Activated CD8-positive, alpha-beta memory T cell treated with anti-CD3 and anti-CD28 coated beads for 36 hours (primary cell): ENCODE results near the gene GID8. TPM values are rescaled to one million over a fixed set of nuclear protein-coding genes. Genes with fewer than 3 reads are reported as not detected.

Experiments
- CTCF ChIA-PET: fragments of 350-600 bp; sonication (Branson Sonifier 250); formaldehyde crosslinking; loops from one replicate; lab custom pipeline; 2021; ENCODE audit warnings: antibody characterized with exemption; lab: Charles Lee
- POLR2A ChIA-PET: fragments of 350-600 bp; sonication (Branson Sonifier 250); formaldehyde crosslinking; loops from one replicate; lab custom pipeline; 2021; ENCODE audit warnings: antibody characterized with exemption; lab: Charles Lee
- total RNA-seq, 2 experiments: library from RNA; stranded (reverse); gene quantifications; one replicate each; pipeline ENCODE4 v1.2.3, GENCODE V29; 2021

Gene GID8
- total RNA-seq, result 10 to 100 TPM; 44.2 to 45.2 TPM

DNA sequence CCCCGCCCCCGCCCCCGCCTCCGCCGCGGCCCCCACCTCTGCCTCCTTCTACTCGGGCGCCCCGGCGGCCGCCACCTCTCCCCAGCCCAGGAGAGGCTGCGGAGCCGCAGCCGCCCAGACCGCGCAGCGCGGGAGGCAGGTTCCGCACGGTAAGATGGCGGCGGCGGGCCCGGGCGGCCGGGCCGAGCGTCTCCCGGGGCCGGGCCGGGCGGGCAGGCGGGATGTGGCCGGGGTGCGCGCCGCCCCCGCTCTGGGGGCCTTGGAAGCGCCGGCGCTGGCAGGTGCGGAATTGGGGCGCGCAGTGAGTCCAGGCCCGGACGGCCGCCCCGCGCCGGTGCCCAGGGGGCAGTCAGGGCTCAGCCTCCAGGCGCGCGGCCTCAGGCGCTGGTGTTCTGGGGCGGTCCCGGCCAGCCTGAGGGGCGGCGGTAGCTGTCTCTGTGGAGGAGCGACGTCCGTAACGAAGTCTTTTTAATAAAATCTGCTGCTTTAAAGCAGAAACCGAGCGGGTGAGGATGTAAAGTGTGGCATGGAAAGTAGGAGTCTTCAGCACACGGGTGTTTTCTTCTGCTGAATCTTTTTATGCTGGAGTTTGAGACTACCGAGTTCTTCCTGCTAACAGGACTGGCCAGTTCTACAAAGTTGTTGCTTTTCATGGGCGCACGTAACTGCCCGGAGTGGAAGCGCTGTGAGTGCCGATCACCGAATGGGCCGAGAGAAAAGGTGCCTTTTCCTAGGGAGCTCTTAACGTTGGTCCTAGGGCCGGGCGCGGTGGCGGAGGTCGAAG, at the start of gene GID8:
TSS of gene GID8 (plus strand) at position 43 of the 784 bp plus-strand sequence. CDS start 3,356 bp downstream, outside the sequence.
- CTCF ChIA-PET, result interaction anchor here (0.6 to 2.9 kb wide), 6 partner anchors 11 to 37 kb away, joined by 3 to 12 read pairs (median 6); partner anchors contain the start of gene DIDO1
- POLR2A ChIA-PET, result interaction anchor here (0.7 to 4.6 kb wide), 3 partner anchors 11 to 287 kb away, joined by 3 to 31 read pairs (median 16); partner anchors contain the start of genes DIDO1 and SLC17A9

GRCh38 chr20:62888406-62888805, 49.5 kb upstream of the GID8 start:
- ChIA-PET CTCF (no interaction called here), POLR2A (no interaction called here)

- CTCF ChIA-PET, result no interaction called here
- POLR2A ChIA-PET, result no interaction called here
These were observed 49.0 kb upstream of the GID8 start for GRCh38 chr20:62888910-62889309.

DNA sequence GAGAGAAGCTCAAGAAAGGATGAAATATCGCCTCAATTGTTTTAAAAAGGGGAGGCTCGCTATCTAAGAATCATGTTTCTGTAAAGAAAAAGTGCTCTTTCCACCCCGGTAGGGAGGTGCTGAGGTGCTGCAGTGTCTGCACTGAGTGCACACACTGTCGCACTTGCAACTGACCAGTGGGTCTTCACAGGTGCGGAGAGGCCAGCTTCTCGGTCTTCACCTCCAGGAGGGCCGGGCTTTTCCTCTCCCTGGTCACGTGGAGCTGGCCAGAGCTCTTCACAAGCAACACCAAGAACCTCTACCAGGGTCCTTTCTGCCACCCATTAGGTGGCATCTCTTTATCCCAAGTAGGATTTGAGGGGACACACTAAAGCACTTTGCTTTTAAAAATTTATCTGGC, 48.5 kb upstream of the GID8 start:
- ChIA-PET POLR2A (no interaction called here), CTCF (interaction anchor here (1.9 kb wide), 1 partner anchor 120 kb away, joined by 4 read pairs; no protein-coding TSS in a partner anchor)

- POLR2A ChIA-PET, result no interaction called here
- CTCF ChIA-PET, result interaction anchor here (1.9 kb wide), 1 partner anchor 119 kb away, joined by 4 read pairs; no protein-coding TSS in a partner anchor
These were observed 48.1 kb upstream of the GID8 start for GRCh38 chr20:62889871-62890270.

DNA sequence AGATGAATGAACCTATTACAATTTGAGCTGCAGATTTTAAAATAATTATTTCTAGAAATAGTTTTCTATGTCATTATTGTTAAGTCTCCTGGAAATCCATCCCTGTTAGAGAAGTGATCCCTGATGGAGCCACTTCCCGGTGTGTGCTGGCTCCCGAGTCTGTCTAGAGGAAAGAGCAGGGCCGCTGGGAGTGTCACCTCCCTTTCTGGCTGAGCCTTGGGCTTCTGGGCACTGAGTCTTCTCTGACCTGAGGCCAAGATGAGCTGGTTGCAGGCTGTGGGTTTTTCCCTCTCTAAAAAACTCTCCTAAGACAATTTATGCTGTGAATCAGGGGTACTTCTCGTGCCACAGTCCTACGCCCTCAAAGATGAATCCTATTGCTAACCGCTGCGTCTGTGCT, 47.5 kb upstream of the GID8 start:
- CTCF ChIA-PET, result interaction anchor here (1.9 kb wide), 1 partner anchor 119 kb away, joined by 4 read pairs; no protein-coding TSS in a partner anchor
- POLR2A ChIA-PET, result no interaction called here

DNA sequence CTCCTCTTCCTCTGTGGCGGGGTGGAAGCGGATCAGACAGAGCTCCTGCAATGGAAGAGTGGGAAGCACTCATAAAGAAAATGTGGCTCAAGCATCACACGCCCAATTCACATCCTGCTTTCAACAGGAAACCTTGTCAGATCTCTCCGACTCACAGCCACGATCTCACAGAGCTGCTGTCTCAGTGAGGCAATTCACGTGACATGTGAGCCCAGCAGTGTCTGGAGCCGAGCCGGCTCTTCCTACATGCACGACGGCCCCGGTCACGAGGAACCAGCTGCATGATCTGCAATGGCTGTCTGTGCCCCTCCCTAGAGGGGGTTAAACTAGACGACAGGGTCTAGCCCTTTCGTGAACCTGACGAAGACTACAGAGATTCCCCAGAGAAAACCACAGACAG, 46.8 kb upstream of the GID8 start:
- POLR2A ChIA-PET, result no interaction called here
- CTCF ChIA-PET, result interaction anchor here (1.9 kb wide), 1 partner anchor 118 kb away, joined by 4 read pairs; no protein-coding TSS in a partner anchor

GRCh38 chr20:62892348-62893304, 45.3 kb upstream of the GID8 start:
- ChIA-PET CTCF (interaction anchor here (0.5 kb wide), 1 partner anchor 48 kb away, joined by 3 read pairs; no protein-coding TSS in a partner anchor), POLR2A (no interaction called here)

- ChIA-PET POLR2A (no interaction called here), CTCF (no interaction called here)
These were observed 44.2 kb upstream of the GID8 start for GRCh38 chr20:62893700-62894099.

DNA sequence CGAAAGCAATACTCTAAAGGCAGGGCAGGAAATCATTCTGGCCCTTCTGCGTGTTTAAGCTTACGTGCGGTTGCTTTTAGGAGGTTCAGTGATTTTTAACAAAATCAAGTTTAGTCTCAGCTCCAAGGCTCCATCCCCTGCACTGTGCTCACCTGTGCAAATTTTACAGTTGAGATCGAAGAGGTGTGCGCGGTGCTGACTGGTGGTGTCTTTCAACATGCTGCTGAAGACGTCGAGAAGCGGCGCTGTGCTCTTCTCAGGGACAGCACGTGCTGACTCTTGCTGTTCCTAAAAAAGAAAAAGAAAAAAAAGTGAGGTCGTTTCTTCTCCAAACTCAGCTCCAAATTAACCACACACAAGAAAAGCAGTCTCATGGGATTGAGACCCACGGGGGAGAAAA, 43.7 kb upstream of the GID8 start:
- ChIA-PET CTCF (interaction anchor here (1.5 kb wide), 1 partner anchor 13 kb away, joined by 5 read pairs; no protein-coding TSS in a partner anchor), POLR2A (no interaction called here)

GRCh38 chr20:62895539-62895938, 42.4 kb upstream of the GID8 start:
- ChIA-PET POLR2A (no interaction called here), CTCF (interaction anchor here (1.5 kb wide), 1 partner anchor 12 kb away, joined by 5 read pairs; no protein-coding TSS in a partner anchor)

- CTCF ChIA-PET, result no interaction called here
- POLR2A ChIA-PET, result no interaction called here
These were observed 41.4 kb upstream of the GID8 start for GRCh38 chr20:62896526-62896925.

DNA sequence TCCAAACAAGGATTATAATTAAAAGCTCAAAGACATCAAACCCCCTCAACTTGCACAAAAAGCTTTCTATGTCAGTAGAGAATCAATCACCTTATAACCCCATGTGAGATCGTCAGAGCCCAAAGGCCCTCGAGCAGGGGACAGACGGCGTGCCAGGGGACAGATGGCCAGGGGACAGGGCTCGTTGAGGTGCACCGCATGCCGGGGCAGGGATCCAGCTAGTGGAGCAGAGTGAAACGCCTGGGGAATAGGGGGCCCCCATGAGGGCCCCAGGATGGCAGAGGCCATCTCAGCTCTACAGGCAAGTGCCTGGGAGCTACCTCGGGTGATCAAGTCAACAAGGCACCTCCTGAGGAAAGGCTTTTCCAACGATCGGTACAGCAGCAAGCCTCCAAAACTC, 40.3 kb upstream of the GID8 start:
- POLR2A ChIA-PET, result no interaction called here
- CTCF ChIA-PET, result interaction anchor here (0.6 to 4.8 kb wide), 7 partner anchors 10 to 484 kb away, joined by 3 to 30 read pairs (median 3); no protein-coding TSS in a partner anchor

DNA sequence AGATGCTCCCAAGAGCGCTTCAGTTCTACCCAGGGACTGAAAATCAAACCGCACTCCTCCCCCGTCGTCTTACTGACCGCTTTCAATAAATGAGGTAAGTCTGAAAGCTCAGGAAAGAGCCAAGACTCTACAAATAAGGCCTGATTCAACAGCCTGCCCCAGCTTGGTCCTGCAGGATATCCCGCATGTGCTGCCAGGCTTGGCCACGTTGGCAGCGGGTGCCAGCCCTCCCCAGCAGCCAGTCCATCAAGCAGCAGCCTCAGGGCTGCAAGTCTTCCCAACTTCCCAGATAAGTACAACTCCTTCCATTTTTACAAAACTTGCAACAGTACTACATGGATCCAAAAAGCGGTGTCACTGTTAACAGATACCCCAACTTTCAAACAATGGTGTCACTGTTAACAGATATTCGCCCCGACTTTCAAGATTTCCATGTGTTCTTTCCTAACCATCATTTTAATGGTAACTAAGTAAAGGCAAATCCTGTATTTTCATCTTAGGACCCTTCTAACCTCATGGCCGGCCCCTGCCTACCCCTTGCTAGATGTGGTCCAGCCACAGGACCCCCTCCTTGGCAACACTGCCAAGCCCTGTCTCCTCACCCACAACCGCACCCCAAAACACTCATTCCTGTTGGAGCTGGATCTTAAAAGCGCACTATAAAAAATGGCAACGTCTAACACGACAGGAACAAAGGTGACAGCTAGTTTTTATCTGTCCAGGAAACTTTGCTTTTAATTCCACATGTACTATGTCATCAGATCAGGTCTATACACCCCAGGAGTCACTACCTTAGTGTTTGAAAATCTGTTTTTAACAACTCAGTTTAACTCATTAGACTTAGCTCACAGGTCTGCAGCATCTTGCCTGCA, 39.6 kb upstream of the GID8 start:
- ChIA-PET POLR2A (no interaction called here), CTCF (interaction anchor here (0.6 to 4.8 kb wide), 8 partner anchors 9 to 484 kb away, joined by 3 to 30 read pairs (median 4); no protein-coding TSS in a partner anchor)

DNA sequence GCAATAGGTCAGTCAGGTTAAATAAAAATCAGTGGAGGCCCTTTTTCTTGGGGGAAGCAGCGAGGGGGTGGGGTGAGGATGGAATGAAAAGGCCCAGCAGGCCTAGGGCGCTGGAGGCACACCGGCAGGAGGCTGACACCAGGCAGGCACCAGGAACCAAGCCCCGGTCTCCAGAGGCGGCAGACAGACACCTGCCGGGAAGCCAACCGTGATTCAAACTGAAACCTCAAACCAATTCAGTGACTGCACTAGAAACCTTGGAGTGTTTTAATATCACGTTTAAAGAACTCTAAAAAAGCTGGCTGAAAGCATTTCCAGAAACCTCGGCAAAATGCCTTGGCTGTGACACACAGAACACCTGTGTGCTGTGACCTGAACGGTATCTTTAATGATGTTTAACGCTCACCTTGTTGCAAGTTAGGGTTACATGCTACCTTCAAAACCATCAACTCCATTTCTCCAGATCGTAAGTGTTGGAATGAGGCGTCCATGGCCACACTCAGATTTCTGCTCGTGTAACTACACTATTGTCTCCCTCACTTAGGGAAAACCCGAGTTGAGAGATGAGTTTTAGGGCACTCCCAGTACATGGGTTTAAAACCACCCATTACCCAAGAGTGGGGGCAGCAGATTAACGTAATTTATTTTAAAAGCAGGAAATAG, 38.8 kb upstream of the GID8 start:
- CTCF ChIA-PET, result interaction anchor here (0.7 to 4.8 kb wide), 6 partner anchors 10 to 110 kb away, joined by 3 to 30 read pairs (median 4); no protein-coding TSS in a partner anchor
- POLR2A ChIA-PET, result interaction anchor here (1.0 kb wide), 1 partner anchor 27 kb away, joined by 3 read pairs; the partner anchor contains the start of gene DIDO1

GRCh38 chr20:62899633-62900051, 38.3 kb upstream of the GID8 start:
- CTCF ChIA-PET, result interaction anchor here (0.7 to 4.8 kb wide), 7 partner anchors 9 to 109 kb away, joined by 3 to 30 read pairs (median 4); no protein-coding TSS in a partner anchor
- POLR2A ChIA-PET, result interaction anchor here (1.0 kb wide), 1 partner anchor 26 kb away, joined by 3 read pairs; the partner anchor contains the start of gene DIDO1

- POLR2A ChIA-PET, result interaction anchor here (1.0 kb wide), 1 partner anchor 26 kb away, joined by 3 read pairs; the partner anchor contains the start of gene DIDO1
These were observed 37.8 kb upstream of the GID8 start for GRCh38 chr20:62900052-62900691.

More at GRCh38 chr20:62900052-62900691, 37.8 kb upstream of the GID8 start:
- CTCF ChIA-PET, result interaction anchor here (0.7 to 4.8 kb wide), 8 partner anchors 9 to 109 kb away, joined by 3 to 30 read pairs (median 4); partner anchors contain the start of gene GID8
